GM08714 (cell line): ENCODE measurements around the gene LDLRAD4.

Experiments
- H3K4me3 ChIP-seq: fragments of 200-500 bp; sonication (Bioruptor generic); 2 replicates; pipeline ENCODE4 v1.5.1; 2014; ENCODE audit warnings: mild to moderate bottlenecking, low read length, inconsistent platforms
- ZNF274 ChIP-seq: IDR thresholded peaks from 2 replicates; pipeline ENCODE4 v1.6.1; 2012; ENCODE audit warnings: mild to moderate bottlenecking, low read depth, low read length

Gene LDLRAD4

DNA sequence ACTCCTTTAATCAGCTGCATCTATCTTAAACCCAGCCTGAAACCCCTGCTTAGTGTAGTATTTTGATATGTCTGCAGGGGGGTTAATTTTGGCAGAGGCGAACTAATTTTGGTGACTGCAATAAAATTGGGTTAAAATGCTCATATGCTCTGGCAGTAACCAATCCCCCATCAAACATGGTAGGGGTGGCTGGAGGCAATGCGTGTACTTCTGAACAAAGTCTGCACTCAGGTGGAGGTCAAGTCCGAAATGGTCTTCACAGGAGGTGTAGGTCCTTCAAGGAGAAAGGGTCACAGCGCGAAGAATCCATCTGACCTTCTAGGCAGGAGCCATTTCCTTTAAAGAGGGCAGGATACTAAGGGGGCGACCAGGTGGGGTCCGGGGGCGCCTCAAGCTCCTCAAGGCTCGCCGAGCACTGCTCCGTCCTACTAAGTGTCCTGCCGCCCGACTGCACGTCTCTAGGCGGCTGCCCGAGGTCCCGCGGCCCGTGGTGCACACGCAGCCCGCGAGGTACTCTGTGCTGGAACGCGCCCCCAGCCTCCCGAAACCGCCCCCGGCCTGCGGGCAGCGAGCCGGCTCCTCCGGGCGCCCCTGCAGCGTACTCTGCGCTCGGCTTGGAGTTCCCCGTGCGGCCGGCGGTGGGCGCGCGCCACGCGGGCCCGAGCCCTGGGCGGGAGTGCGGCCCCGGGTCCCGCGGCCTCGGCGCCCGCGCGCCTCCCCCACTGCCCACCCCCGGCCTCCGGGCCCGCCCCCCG is 1.7 kb upstream of the LDLRAD4 start:
- peak overlapping the region; percentile 60 for H3K4me3 ChIP-seq

DNA sequence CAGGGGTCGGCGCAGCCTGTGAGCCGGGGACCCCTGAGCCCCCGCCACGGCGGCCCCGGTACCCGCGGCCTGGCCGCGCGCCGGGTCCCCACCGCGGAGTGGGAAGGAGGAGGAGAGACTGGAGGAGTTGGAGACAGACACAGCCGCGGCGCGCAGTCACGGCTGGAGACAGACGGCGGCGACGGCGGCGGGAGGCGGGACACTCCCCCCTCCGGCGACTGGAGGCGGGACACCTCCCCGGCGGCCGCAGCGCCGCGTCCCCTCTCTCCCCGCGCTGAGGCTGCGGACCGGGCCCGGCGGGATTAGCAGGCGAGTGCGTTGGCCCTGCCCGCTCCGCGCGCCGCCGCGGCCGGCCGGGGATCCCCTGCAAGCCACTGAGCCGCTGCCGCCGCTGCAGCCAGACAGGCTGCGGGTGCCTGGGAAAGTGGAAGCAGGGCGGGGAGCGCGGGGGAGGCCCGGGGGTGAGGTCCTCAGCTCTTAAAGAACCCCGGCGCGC is 1.0 kb upstream of the LDLRAD4 start:
- TF ChIP-seq ZNF274 = no peak
- H3K4me3 ChIP-seq = peak overlapping the region; percentile 60

More for the DNA sequence above, 1.7 kb upstream of the LDLRAD4 start:
- TF ChIP-seq ZNF274 = no peak

DNA sequence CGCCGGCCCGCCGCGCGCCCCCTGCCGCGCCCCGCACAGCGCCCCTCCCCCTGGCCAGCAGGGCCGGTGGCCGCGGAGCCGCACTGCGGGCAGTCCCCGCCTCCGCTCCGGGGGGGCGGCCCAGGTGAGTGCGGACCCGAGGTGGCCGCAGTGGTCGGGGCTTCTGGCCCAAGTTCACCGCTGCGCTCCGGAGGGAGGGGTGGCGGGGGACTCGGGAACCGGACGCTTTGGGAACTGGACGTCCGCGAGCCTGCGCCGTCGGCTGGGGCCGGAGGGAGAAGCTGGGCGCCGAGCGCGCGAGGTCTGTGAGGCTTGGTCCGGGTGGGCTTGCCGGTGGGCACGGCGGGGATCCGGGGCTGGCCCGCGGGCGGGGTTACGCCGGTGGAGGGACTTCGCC is 591 bp upstream of the LDLRAD4 start:
- H3K4me3 ChIP-seq = peak overlapping the region; percentile 60

DNA sequence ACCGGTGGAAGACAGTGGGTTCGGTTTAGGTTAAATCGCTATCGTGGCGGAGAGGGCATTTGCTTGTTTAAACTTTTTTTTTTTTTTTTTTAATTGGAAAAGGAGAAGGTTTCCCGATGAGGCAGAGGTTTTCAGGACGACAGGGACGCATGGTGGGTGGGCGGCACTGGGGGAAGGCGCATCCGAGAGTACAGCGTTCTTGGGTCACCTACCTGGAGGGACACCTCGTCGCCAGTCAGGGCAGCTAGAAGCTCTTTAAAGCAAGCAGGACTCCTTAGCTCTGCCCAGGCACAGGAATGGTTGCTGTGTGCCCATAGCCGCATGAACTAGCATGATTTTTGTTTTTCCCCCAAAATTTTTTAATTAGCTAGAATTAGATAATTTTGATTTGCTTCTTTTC is 437 bp downstream of the LDLRAD4 start:
- H3K4me3 ChIP-seq = 0 out of 2 replicates have a peak overlapping the region, but pooled peaks have one; percentile 12
- TF ChIP-seq ZNF274 = no peak

More for the DNA sequence above, 591 bp upstream of the LDLRAD4 start:
- no peak for TF ChIP-seq ZNF274

DNA sequence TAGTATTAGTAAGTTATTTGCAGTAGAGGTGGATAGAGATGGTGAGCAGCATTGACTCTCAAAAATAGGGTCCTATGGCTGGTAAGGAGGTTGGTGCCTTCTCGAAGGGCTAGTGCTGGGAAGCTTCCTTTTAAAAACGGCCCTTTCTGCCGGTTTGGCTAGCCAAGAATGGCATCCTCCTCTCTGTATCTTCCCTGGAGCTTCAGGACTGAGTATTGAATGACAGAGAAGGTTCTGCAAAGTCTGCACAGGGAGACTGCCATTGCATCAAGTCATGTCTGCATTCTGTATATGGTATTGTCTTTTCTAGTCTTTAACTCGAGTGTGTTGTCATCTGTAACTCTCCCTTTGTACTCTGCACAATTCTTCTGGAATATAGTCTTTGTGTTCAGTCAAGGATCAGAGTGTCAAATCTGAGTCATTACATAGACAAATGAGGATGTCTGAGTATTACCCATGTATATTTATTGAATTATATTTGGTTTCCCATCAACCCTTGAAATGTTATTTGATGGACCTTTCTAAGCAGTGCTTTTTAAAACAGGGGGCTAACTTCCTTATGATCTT is 1.1 kb downstream of the LDLRAD4 start:
- no peak for TF ChIP-seq ZNF274
- no peak overlapping the region for H3K4me3 ChIP-seq

DNA sequence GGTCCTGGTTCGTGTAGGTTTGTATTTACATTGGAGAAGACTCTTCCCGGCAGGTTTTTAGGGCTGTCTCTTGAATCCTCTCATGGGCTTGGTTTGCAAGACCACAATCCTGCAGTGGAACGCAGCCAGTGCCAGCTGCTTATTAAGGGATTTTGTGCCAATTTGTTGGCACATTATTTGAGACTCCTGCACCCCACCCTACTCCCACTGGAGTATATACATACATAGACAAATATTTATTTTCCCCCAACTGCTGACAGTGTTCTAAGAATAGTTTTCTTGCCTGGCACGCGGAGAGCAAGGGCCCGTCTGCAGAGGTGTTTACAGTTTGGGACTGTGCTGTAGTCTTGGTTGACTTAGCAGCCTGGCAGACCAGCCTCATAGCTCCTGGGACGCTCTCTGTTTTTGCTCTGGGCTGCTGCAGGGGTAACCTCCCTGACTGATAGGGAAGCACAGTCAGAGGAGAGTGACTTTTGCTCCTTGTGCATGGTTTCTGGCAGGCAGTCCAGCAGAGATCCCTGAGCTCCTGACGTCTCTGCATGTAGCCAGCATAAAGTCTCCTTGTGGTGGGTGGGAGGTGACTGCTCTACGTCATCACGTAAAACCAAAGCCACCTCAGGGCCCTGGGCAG is 1.9 kb downstream of the LDLRAD4 start:
- no peak for TF ChIP-seq ZNF274
- no peak overlapping the region for H3K4me3 ChIP-seq

- no peak for TF ChIP-seq ZNF274
- no peak overlapping the region for H3K4me3 ChIP-seq
These were observed 3.6 kb downstream of the LDLRAD4 start for GRCh38 chr18:13221869-13222855.

DNA sequence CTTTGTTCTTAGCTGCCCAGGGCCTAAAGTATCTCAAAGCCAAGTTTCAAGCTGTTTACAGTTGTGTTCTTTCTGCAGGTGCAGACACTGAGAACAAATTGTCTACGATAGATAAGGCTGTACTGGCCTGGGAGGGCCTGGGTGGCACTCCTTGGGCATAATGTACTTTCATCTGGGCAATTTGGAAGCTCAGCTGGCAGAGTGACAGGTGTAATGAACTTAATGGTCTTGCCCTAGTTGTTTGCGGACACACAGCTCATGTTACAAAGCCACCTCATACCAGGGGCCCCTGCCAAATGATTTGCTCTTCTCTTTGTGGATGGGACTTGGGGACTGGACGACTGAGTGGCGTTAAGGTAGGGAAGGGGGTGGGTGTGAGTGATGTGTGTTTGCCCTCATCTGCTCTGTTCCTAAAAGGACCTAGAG is 4.3 kb downstream of the LDLRAD4 start:
- H3K4me3 ChIP-seq = no peak overlapping the region
- TF ChIP-seq ZNF274 = no peak

DNA sequence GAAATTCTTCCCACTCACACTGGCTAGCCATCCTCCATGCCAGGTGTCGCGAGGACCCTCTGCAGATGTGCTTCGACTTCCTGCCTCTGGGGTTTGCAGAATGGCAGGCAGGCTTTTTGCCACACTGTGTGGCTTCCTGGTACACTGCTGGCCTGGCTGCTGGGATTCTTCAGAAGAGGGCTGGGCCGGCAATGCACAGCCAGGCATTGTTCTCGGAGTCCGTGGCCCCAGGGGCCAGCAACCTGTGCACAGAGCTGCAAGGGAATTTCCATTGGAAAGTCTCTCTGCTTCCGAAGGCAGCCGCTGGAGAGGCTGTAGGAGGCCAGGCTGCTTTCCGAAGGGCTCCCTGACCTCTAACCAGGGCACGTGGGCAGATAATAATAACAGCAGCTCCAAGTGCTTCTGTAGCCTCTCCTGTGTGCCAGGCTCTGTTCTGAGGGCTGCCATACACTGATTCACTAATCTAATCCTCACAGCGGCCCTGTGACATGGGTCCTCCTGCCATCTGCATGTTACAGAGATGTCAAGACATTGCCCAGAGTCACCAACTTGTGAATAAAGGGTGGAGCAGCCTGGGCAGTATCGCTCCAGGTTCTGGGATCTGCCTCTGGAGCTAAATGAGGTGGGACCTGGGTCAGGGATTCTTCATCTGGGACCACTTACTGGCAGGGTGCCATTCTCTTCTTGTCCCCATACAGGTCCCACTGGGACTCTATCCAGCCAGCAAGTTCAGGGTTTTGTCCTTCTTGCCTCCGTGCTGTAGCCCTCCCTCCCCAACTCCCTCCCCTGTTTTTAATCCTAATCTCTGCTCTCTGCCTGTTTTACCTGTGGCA is 5.0 kb downstream of the LDLRAD4 start:
- TF ChIP-seq ZNF274 = no peak
- H3K4me3 ChIP-seq = no peak overlapping the region

DNA sequence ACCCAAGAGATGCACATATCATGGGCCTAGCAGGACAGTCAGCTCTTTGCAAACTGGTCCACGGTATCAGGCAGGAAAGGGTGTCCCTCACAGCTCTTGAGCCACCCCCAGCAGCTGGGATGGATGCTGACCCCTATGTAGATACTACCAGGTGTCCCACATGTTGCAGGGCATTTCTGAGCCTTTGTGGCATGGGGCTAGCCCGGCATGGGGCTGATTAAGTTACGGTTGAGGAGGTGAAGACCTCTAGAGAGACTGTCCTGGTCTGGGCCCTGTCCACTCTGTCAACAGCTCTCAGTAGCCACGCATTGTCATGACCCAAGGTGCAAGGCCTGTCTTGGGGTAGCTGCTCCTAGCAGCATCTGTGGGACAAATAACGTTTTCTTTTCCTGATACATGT is 6.7 kb downstream of the LDLRAD4 start:
- no peak for TF ChIP-seq ZNF274
- no peak overlapping the region for H3K4me3 ChIP-seq

DNA sequence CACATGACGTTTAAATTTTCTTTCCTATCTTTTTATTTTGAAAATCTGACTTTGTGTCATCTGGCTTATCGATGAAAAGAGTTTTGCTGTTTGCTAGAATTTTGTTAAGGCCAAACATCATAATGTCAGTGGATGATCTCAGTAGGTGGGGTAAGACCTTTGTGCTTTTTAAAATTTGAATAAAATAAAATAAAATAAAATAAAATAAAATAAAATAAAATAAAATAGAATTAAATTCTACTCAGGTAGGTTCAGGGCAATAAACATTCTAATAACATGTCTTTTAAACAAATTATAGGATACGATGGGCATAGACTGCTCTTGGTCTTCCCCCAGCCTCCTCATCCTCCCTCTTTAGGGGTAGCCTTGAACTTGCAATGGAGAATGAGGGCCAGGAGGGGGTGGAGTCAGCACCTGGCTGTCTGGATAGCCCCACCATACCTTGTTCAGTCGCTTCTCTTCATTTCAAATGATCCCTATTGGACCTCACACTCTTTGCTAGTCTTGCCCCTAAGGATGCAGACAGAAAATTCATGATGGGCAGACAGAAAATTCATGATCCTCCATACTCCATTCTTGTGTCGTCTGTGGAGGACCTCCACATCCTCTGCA is 8.1 kb downstream of the LDLRAD4 start:
- H3K4me3 ChIP-seq = no peak overlapping the region
- TF ChIP-seq ZNF274 = no peak

GRCh38 chr18:13227910-13228309 is 9.3 kb downstream of the LDLRAD4 start:
- H3K4me3 ChIP-seq = no peak overlapping the region
- no peak for TF ChIP-seq ZNF274
